Activated naive CD4-positive, alpha-beta T cell treated with anti-CD3 and anti-CD28 coated beads for 36 hours (primary cell): ENCODE results near the gene BLMH. TPM values are rescaled to one million over a fixed set of nuclear protein-coding genes. Genes with fewer than 3 reads are reported as not detected.
A peak's percentile ranks its signal among the peaks of the same experiment; 100 is the strongest.

Experiments
- CTCF ChIA-PET: fragments of 350-600 bp; sonication (Branson Sonifier 250); formaldehyde crosslinking; loops from one replicate; lab custom pipeline; 2021; ENCODE audit warnings: antibody characterized with exemption; lab: Charles Lee
- DNase-seq: peaks from one replicate; pipeline ENCODE4 v3.0.0-alpha.2; 2020
- H3K27ac Mint-ChIP-seq: one replicate; pipeline ENCODE4 v1.8.0; 2021; ENCODE audit warnings: mild to moderate bottlenecking, mixed read lengths
- H3K27me3 Mint-ChIP-seq: one replicate; pipeline ENCODE4 v1.8.0; 2021; ENCODE audit warnings: low read depth, mixed read lengths
- H3K36me3 Mint-ChIP-seq: one replicate; pipeline ENCODE4 v1.8.0; 2021; ENCODE audit warnings: low read depth, mixed read lengths
- H3K4me1 Mint-ChIP-seq: one replicate; pipeline ENCODE4 v1.8.0; 2021; ENCODE audit warnings: low read depth, mixed read lengths
- H3K4me3 Mint-ChIP-seq: one replicate; pipeline ENCODE4 v1.8.0; 2021; ENCODE audit warnings: mild to moderate bottlenecking, moderate library complexity, mixed read lengths
- H3K9me3 Mint-ChIP-seq: one replicate; pipeline ENCODE4 v1.8.0; 2021; ENCODE audit warnings: mixed read lengths
- intact Hi-C: fragments of 100-400 bp; cut with micrococcal nuclease; formaldehyde crosslinking; loops from one replicate; pipeline ENCODE4 v1.15.1; 2023
- total RNA-seq, 2 experiments: library from RNA; stranded (reverse); gene quantifications; one replicate each; pipeline ENCODE4 v1.2.3, GENCODE V29; 2021

BLMH gene
- total RNA-seq, 2 experiments from 2014 or later: 60.9 to 61.5 TPM

DNA sequence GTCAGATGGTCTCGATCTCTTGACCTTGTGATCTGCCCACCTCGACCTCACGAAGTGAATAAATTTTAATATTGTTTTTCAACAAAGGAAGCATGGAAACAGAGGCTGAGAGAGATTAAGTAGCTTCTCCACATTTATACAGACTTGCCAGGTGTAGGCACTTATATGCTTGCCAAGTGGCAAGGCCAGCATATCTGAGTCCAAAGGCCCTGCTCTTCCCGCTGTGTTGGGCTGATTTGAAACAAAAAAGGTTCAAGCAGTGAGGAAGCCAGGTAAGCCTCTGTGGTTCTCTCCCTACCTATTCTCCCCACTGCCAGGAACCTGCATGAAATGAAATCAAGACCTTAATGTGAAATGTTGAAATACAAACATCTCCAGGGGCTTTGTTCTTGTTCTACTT lies 48.7 kb downstream of the BLMH start:
- H3K4me1 Mint-ChIP-seq: peaks cover 4% of the 10 kb centered on the region
- H3K27ac Mint-ChIP-seq: no peak overlapping the region
- H3K4me3 Mint-ChIP-seq: no peak overlapping the region
- DNase-seq: no peak
- CTCF ChIA-PET: no interaction called here
- peaks cover 18% of the 10 kb centered on the region for H3K27me3 Mint-ChIP-seq
- intact Hi-C loops: no loop called here
- no peaks in the 10 kb centered on the region for H3K9me3 Mint-ChIP-seq
- H3K36me3 Mint-ChIP-seq: peaks cover 5% of the 10 kb centered on the region

DNA sequence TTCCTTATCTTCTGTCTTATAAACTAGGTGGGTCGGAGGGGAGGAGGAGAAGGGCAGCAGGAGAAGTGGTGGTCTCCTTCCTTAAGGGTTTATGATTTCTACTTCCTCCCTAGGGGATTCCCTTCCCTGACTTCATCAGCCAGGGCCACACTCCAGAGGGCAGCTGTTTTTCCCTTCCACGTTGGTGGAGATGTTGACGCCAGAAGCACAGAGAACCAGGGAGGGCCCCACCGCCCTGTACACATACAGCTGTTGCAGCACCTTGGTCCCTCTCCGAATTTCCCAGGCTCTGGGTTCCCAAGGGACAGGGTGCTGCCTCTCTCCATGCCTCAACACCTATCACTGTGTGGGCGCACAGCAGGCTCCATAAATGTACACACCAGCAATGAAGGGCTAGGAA lies 50.7 kb downstream of the BLMH start:
- intact Hi-C loops: no loop called here
- Mint-ChIP-seq H3K36me3 (peaks cover 2% of the 10 kb centered on the region), H3K27me3 (peaks cover 33% of the 10 kb centered on the region), H3K9me3 (no peaks in the 10 kb centered on the region), H3K27ac (no peak overlapping the region), H3K4me3 (no peak overlapping the region), H3K4me1 (peaks cover 15% of the 10 kb centered on the region)
- no peak for DNase-seq
- CTCF ChIA-PET: no interaction called here

DNA sequence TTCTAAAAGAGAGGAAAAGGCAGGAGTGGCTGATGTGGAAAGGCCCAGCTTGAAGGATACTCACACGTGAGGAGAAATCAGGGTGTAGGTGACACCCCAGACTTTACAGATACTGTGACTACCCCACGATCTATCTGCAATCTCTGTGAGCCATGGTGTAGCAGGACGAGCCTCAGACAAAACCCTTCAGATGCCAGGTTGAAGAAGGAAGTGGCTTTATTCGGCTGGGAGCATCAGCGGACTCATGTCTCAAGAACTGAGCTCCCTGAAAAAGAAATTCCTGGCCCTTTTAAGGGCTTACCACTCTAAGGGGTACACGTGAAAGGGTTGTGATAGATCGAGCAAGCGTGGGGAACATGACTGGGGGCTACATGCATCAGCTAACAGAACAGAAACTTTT lies 51.6 kb downstream of the BLMH start:
- H3K4me1 Mint-ChIP-seq: peaks cover 19% of the 10 kb centered on the region
- intact Hi-C loops: no loop called here
- no peak for DNase-seq
- no peaks in the 10 kb centered on the region for H3K9me3 Mint-ChIP-seq
- CTCF ChIA-PET: no interaction called here
- H3K36me3 Mint-ChIP-seq: peaks cover 2% of the 10 kb centered on the region
- H3K27ac Mint-ChIP-seq: no peak overlapping the region
- peaks cover 37% of the 10 kb centered on the region for H3K27me3 Mint-ChIP-seq
- no peak overlapping the region for H3K4me3 Mint-ChIP-seq

DNA sequence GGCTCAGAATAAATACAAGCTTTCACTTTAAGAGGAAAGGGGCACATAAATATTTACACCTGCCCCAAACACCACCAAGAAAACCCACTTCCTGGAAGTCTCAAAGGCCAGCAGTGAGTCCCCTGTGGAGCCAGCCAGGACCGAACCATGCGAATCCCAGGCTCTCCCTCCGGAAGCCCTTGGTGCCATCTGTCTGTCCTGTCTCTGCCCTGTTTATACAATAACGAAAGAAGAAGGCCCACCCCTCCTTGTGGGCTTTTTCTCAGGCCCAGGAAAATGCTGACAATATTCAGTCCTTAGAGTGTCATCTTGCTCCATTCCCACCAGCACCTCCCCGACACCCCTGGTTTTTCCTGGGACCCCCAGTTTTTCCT lies 52.7 kb downstream of the BLMH start:
- Mint-ChIP-seq H3K4me3 (no peak overlapping the region), H3K9me3 (no peaks in the 10 kb centered on the region)

DNA sequence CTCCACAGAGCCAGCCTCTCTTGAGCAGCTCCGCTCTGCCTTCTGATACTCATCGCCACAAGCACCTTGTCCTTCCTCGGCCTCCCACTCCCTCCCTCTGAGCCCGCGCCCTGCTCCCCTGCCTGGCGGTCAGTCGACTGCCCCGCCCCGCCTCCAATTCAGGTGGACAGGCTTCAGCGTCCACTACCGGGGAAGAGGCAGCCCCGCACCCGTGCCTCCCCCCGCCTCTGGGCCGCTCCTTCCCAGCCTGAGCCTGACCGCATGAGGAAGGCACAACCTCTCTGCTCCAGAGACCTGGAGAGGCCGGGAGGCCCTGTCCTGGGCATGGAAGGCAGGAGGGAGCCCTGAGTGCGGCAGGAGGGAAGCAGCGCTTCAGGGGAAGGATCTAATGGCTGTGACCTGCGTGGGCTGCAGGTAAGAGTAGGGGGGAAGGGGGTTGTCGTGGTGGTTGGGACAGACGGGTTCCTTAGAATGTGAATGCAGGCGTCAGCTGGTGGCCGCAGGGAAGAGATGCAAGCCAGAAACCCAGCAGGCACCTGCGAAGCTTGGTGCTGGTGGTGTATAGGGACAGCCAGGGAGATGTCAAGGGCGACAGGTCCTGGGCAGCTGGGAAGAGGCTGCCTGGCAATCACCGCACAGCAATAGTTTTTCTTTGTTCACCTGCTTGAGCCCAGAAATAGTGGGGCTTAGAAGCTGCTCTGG lies 53.2 kb downstream of the BLMH start:
- CTCF ChIA-PET: no interaction called here
- H3K9me3 Mint-ChIP-seq: no peaks in the 10 kb centered on the region
- peaks cover 22% of the 10 kb centered on the region for H3K4me1 Mint-ChIP-seq
- no peak overlapping the region for H3K4me3 Mint-ChIP-seq
- no peak overlapping the region for H3K27ac Mint-ChIP-seq
- peaks cover 53% of the 10 kb centered on the region for H3K27me3 Mint-ChIP-seq
- H3K36me3 Mint-ChIP-seq: no peaks in the 10 kb centered on the region
- no peak for DNase-seq
- intact Hi-C loops: loop anchor here (5.0 kb wide), 1 partner anchor 99 kb away; no protein-coding TSS in a partner anchor

More for the DNA sequence above, 52.7 kb downstream of the BLMH start:
- Mint-ChIP-seq H3K36me3 (no peaks in the 10 kb centered on the region), H3K27me3 (peaks cover 48% of the 10 kb centered on the region), H3K27ac (no peak overlapping the region), H3K4me1 (peaks cover 22% of the 10 kb centered on the region)
- CTCF ChIA-PET: no interaction called here
- DNase-seq: no peak
- intact Hi-C loops: loop anchor here (5.0 kb wide), 1 partner anchor 98 kb away; no protein-coding TSS in a partner anchor

DNA sequence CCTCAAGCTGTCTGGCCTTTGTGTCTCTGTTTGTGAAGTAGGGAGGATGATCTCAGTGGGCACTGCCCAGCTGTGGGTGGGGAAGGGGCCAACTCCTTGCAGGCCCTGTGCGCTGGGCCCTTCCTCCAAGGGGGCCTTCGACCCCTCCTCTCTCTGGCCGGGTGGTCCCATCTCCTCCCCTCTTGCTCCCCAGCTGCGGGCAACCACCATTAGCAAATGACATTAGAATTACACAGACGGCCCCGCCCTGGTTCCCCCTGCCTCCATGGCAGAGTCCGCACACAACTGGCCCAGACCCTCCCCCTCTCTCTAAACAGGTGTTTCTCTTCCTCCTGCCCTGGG lies 53.8 kb downstream of the BLMH start:
- Mint-ChIP-seq H3K4me3 (no peak overlapping the region), H3K27me3 (peaks cover 58% of the 10 kb centered on the region), H3K9me3 (no peaks in the 10 kb centered on the region), H3K27ac (no peak overlapping the region), H3K4me1 (peaks cover 22% of the 10 kb centered on the region), H3K36me3 (no peaks in the 10 kb centered on the region)
- CTCF ChIA-PET: no interaction called here
- DNase-seq: no peak
- intact Hi-C loops: loop anchor here (5.0 kb wide), 1 partner anchor 99 kb away; no protein-coding TSS in a partner anchor

DNA sequence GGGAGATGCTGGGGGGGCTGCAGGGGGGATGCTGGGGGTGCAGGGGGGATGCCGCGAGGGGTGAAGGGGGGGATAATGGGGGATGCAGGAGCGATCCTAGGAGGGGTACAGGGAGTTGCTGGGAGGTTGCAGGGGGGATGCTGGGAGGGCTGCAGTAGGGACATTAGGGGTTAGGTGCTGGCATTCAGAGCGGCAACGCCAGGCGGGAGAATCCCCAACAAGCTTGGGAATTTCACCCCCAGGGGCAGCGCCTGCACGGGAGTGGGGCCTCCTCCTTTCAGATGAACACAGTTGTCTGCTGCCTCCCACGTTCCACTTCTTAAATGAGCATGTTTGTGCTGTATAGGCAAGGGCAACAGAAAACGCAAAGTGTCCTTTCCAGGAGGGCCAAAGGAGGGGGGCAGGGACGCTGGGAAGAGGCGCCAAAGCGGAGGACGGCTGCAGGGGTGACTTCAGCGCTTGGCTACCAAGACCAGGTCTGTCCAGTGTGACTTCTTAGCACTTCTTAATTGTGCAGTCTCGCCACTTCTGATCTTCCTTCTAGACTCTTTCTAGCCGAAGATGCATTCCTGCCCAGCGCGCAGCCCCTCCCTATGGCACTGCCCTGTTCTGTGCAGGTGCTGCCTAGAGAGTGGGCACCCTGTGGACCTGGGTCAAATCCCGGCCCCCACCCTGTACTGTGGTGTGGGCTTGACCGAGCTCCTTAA lies 54.3 kb downstream of the BLMH start:
- CTCF ChIA-PET: interaction anchor here (0.9 to 1.6 kb wide), 3 partner anchors 99 to 142 kb away, joined by 3 to 8 read pairs (median 5); no protein-coding TSS in a partner anchor
- no peak for DNase-seq
- intact Hi-C loops: loop anchor here (1.0 to 5.0 kb wide), 2 partner anchors 100 to 133 kb away; no protein-coding TSS in a partner anchor
- Mint-ChIP-seq H3K36me3 (no peaks in the 10 kb centered on the region), H3K27me3 (peaks cover 58% of the 10 kb centered on the region), H3K4me3 (no peak overlapping the region), H3K9me3 (no peaks in the 10 kb centered on the region), H3K27ac (no peak overlapping the region), H3K4me1 (peaks cover 22% of the 10 kb centered on the region)

DNA sequence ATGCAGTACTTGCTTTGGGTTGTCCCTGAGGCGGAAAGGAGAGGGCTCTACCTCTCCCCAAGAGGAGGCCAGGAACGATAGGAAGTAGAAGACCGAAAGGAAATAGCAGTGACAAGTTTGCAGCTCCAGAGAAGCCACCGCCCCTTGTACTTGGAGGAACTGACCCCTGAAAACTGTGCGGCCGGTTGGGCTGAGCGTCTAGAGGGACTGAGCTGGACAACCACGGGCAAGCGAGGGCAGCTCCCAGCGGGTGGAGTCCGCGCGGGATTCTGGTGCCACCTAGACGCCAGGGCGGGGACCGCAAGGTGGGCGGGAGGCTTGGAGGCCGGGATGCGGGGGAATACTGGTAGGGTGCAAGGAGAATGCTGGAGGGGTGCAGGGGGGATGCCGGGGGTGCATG lies 55.0 kb downstream of the BLMH start:
- intact Hi-C loops: loop anchor here (1.0 to 5.0 kb wide), 2 partner anchors 101 to 132 kb away; no protein-coding TSS in a partner anchor
- Mint-ChIP-seq H3K9me3 (no peaks in the 10 kb centered on the region), H3K4me1 (peaks cover 22% of the 10 kb centered on the region), H3K27me3 (peaks cover 62% of the 10 kb centered on the region), H3K27ac (no peak overlapping the region), H3K4me3 (no peak overlapping the region), H3K36me3 (no peaks in the 10 kb centered on the region)
- peak; percentile 46 for DNase-seq
- CTCF ChIA-PET: interaction anchor here (0.6 to 1.6 kb wide), 9 partner anchors 11 to 278 kb away, joined by 3 to 8 read pairs (median 3); no protein-coding TSS in a partner anchor

DNA sequence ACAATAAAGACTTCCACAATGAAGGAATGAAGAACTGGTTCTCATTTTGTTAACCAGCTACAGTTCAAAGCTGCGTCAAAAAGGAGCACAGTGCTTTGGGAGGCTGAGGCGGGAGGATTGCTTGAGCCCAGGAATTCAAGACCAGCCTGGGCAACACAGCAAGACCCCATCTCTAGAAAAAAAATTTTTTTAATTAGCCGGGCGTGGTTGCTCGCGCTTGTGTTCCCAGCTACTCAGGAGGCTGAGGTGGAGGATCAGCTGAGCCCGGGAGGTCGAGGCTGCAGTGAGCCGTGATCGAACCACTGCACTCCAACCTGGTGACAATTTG lies 55.5 kb downstream of the BLMH start:
- intact Hi-C loops: loop anchor here (5.0 kb wide), 1 partner anchor 101 kb away; no protein-coding TSS in a partner anchor
- Mint-ChIP-seq H3K9me3 (no peaks in the 10 kb centered on the region), H3K36me3 (no peaks in the 10 kb centered on the region), H3K27ac (no peak overlapping the region), H3K4me1 (peaks cover 22% of the 10 kb centered on the region), H3K4me3 (peak overlapping the region; percentile 59), H3K27me3 (peaks cover 63% of the 10 kb centered on the region)
- CTCF ChIA-PET: interaction anchor here (0.6 to 1.6 kb wide), 9 partner anchors 11 to 278 kb away, joined by 3 to 8 read pairs (median 3); no protein-coding TSS in a partner anchor
- DNase-seq: no peak

DNA sequence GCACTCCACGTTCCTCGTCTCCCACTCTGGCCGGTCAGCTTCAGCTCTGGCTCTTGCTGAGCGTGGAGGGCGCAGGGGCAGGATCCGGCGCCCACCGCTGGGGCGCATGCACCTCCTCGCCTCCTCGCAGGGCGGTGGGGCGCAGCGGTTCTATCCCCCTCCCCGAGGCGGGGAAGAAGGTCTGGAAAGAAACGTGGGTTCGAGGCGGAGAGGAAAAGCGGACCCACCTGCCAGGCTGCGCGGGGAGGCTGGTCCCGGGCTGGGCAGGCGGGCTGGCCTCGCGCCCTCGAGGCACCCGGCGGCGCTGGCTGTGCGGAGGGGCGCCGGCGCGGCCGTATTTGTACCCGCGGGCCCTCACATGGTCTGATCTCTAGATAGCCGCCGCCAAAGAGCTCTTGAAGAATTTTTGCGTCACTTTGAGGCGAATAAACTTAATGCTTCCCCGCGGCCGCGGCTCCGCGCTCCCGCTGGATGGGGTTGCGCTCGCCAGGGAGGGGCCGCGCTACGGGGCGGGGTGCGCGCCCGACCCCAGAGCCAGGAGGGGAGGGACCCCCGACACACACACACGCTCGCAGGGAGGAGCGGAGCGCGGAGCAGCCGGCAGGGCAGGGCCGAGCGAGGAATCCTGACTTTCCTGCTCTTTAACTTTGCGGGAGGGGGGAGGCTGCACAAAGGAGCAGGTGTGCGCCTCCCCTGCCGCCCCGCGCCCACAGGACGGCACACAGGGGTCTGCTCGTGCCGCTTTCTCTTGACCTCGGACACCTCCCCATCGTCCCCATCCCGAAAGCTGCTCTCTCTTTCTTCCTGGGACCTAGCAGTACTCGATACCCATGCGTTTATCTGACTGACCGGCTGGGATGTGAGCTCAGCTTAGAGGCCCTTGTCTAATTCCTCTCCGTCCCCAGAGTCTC lies 56.1 kb downstream of the BLMH start, which contains the start of gene SLC6A4:
SLC6A4 (minus strand) TSS at position 312 of the 911 bp plus-strand sequence. CDS start 13,739 bp downstream, outside the sequence.
- Mint-ChIP-seq H3K27ac (no peak within 1 kb of the TSS), H3K4me1 (peaks cover 22% of the 10 kb centered on the region), H3K4me3 (peak within 1 kb of the TSS; percentile 59), H3K36me3 (no peaks in the 10 kb centered on the region), H3K9me3 (no peaks in the 10 kb centered on the region), H3K27me3 (peaks cover 63% of the 10 kb centered on the region)
- CTCF ChIA-PET: interaction anchor here (0.6 to 1.6 kb wide), 6 partner anchors 42 to 279 kb away, joined by 3 to 8 read pairs (median 4); no protein-coding TSS in a partner anchor
- no peak for DNase-seq
- intact Hi-C loops: loop anchor here (5.0 kb wide), 1 partner anchor 102 kb away; no protein-coding TSS in a partner anchor

DNA sequence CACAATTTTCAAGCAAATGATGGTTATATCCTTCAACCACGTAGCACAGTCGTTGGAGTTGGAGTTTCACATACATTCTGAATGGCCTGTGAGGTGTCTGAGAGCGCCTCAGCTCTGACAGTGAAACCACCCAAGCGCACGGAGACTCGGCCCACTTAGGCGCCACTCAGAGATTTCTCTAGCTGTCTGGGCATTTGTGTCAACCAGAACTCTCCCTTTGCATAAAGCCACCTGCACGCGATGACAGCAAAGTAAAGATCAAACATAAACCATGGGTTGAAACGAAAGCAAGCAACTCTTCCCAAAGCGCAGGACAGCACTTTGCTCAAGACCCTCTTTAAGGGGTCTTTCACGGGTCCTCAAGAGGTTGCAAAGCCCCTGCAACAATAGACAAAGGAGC lies 56.8 kb downstream of the BLMH start:
- Mint-ChIP-seq H3K9me3 (no peaks in the 10 kb centered on the region), H3K36me3 (no peaks in the 10 kb centered on the region), H3K4me1 (peaks cover 22% of the 10 kb centered on the region), H3K27me3 (peaks cover 59% of the 10 kb centered on the region), H3K4me3 (no peak overlapping the region), H3K27ac (no peak overlapping the region)
- CTCF ChIA-PET: interaction anchor here (2.0 kb wide), 1 partner anchor 130 kb away, joined by 5 read pairs; no protein-coding TSS in a partner anchor
- intact Hi-C loops: loop anchor here (5.0 kb wide), 1 partner anchor 102 kb away; no protein-coding TSS in a partner anchor
- peak; percentile 14 for DNase-seq
